CD4-positive, alpha-beta T cell (primary cell): ENCODE results near the gene CENPS. TPM values are rescaled to one million over a fixed set of nuclear protein-coding genes. Genes with fewer than 3 reads are reported as not detected.

ENCODE experiments used
- ATAC-seq: fragments of 200-7000 bp; cut with Tn5 transposase; one replicate; pipeline ENCODE4 v1.10.0; 2022; ENCODE audit warnings: mild to moderate bottlenecking; ENCODE audit not compliant: poor library complexity
- CTCF ChIA-PET: fragments of 350-600 bp; sonication (Branson Sonifier 250); formaldehyde crosslinking; loops from one replicate; lab custom pipeline; 2021; ENCODE audit warnings: antibody characterized with exemption, inconsistent platforms; lab: Charles Lee
- POLR2A ChIA-PET: fragments of 350-600 bp; sonication (Branson Sonifier 250); formaldehyde crosslinking; loops from one replicate; lab custom pipeline; 2021; ENCODE audit warnings: antibody characterized with exemption, inconsistent platforms; lab: Charles Lee
- DNase-seq, 14 experiments: peaks; one replicate each; pipeline ENCODE4 v3.0.0-alpha.2; 2013 to 2020; ENCODE audit warnings: mixed read lengths in 2 of 14
- H3K27ac ChIP-seq, 2 donors: one replicate each; pipeline versions ENCODE4 v1.5.1 to v1.7.0; 2013; ENCODE audit warnings: low read length in 2 of 2, low read depth in 1 of 2, mild to moderate bottlenecking in 1 of 2
- H3K27me3 ChIP-seq, 2 experiments: 1 replicate in 1 of 2; 2 replicates in 1 of 2; pipeline versions ENCODE4 v1.6.1 to v1.7.0; 2013; ENCODE audit warnings: low read length in 2 of 2, control low read depth in 1 of 2, mild to moderate bottlenecking in 1 of 2, moderate library complexity in 1 of 2; ENCODE audit not compliant: insufficient read depth in 2 of 2, control insufficient read depth in 1 of 2
- H3K36me3 ChIP-seq: one replicate; pipeline ENCODE4 v1.6.1; 2013; ENCODE audit warnings: low read length, control low read depth; ENCODE audit not compliant: insufficient read depth
- H3K4me1 ChIP-seq: one replicate; pipeline ENCODE4 v1.6.1; 2013; ENCODE audit warnings: low read length, control low read depth; ENCODE audit not compliant: insufficient read depth
- H3K4me3 ChIP-seq: one replicate; pipeline ENCODE4 v1.5.1; 2013; ENCODE audit warnings: mild to moderate bottlenecking, low read length, moderate library complexity
- H3K9me3 ChIP-seq, 2 experiments: 1 replicate in 1 of 2; 2 replicates in 1 of 2; pipeline versions ENCODE4 v1.6.1 to v1.7.0; 2013; ENCODE audit warnings: low read length in 2 of 2, mild to moderate bottlenecking in 2 of 2, control low read depth in 1 of 2, moderate library complexity in 1 of 2; ENCODE audit not compliant: control insufficient read depth in 1 of 2, insufficient read depth in 1 of 2
- H3K27ac Mint-ChIP-seq: one replicate; pipeline ENCODE4 v1.8.0; 2020; ENCODE audit warnings: mixed read lengths
- H3K27me3 Mint-ChIP-seq: one replicate; pipeline ENCODE4 v1.8.0; 2021; ENCODE audit warnings: mixed read lengths
- H3K36me3 Mint-ChIP-seq: one replicate; pipeline ENCODE4 v1.8.0; 2021; ENCODE audit warnings: low read depth, mixed read lengths
- H3K4me1 Mint-ChIP-seq: one replicate; pipeline ENCODE4 v1.8.0; 2021; ENCODE audit warnings: low read depth, mixed read lengths
- H3K4me3 Mint-ChIP-seq: one replicate; pipeline ENCODE4 v1.8.0; 2020; ENCODE audit warnings: mild to moderate bottlenecking, mixed read lengths
- H3K9me3 Mint-ChIP-seq: one replicate; pipeline ENCODE4 v1.8.0; 2020; ENCODE audit warnings: mixed read lengths
- intact Hi-C, 2 experiments: fragments of 100-400 bp; cut with DNase I in 1 of 2; cut with micrococcal nuclease in 1 of 2; formaldehyde crosslinking; loops; one replicate each; pipeline versions ENCODE4 v1.15.1 to v1.9.0; 2023 to 2025; cut with DNase I, micrococcal nuclease
- total RNA-seq, 174 experiments: library from RNA in 2 of 174; stranded (reverse) in 2 of 174; gene quantifications; one replicate each; pipeline ENCODE4 v1.2.3 and lab custom pipeline; 2021 to 2026
- TF ChIP-seq, protein P1 (sequence below): fragments of 200-600 bp; IDR thresholded peaks from one replicate; pipeline ENCODE4 v1.8.0; 2022; ENCODE audit warnings: antibody characterized with exemption, mild to moderate bottlenecking

Gene CENPS
- total RNA-seq, 2 experiments from 2014 or later = 3.7 to 4.0 TPM

DNA sequence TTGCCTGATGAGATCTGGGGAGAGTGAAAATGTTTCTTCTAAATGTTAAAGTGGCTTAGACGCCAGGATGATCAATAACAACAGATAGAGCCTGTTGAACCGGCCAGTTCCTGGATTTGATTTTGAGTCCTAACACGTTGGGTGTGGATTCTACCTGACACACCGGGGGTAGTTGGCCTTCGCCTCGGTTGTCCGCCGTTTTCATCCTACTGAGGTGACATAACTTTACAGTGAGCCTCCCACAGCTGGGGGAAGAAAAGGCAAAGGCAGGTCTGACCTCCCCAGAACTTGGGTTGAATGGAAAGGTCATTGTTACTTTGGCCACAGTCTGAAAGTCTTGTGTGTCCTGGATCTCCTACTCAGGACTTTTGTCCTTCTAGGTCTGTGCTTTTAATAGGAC, 30.2 kb upstream of the CENPS start:
- peak overlapping the region; percentile 24 for H3K27ac Mint-ChIP-seq
- Histone ChIP-seq H3K9me3 (no peaks in the 10 kb centered on the region), H3K27ac (no peak overlapping the region), H3K4me3 (peak overlapping the region; percentile 96), H3K36me3 (peaks cover 21% of the 10 kb centered on the region), H3K27me3 (no peaks in the 10 kb centered on the region), H3K4me1 (peaks cover 21% of the 10 kb centered on the region)
- POLR2A ChIA-PET = interaction anchor here (0.6 to 1.4 kb wide), 2 partner anchors 9 to 306 kb away, joined by 3 to 5 read pairs; no protein-coding TSS in a partner anchor
- H3K36me3 Mint-ChIP-seq = peaks cover 43% of the 10 kb centered on the region
- intact Hi-C loops = no loop called here
- H3K4me1 Mint-ChIP-seq = peaks cover 20% of the 10 kb centered on the region
- no peaks in the 10 kb centered on the region for H3K27me3 Mint-ChIP-seq
- H3K9me3 Mint-ChIP-seq = no peaks in the 10 kb centered on the region
- peak overlapping the region; percentile 93 for H3K4me3 Mint-ChIP-seq
- no peak for ATAC-seq
- TF ChIP-seq, protein P1, sequence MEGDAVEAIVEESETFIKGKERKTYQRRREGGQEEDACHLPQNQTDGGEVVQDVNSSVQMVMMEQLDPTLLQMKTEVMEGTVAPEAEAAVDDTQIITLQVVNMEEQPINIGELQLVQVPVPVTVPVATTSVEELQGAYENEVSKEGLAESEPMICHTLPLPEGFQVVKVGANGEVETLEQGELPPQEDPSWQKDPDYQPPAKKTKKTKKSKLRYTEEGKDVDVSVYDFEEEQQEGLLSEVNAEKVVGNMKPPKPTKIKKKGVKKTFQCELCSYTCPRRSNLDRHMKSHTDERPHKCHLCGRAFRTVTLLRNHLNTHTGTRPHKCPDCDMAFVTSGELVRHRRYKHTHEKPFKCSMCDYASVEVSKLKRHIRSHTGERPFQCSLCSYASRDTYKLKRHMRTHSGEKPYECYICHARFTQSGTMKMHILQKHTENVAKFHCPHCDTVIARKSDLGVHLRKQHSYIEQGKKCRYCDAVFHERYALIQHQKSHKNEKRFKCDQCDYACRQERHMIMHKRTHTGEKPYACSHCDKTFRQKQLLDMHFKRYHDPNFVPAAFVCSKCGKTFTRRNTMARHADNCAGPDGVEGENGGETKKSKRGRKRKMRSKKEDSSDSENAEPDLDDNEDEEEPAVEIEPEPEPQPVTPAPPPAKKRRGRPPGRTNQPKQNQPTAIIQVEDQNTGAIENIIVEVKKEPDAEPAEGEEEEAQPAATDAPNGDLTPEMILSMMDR = no peak
- DNase-seq = no peak
- CTCF ChIA-PET = interaction anchor here (1.3 to 3.6 kb wide), 3 partner anchors 30 to 190 kb away, joined by 3 to 19 read pairs (median 11); partner anchors contain the start of genes CENPS and KIF1B

DNA sequence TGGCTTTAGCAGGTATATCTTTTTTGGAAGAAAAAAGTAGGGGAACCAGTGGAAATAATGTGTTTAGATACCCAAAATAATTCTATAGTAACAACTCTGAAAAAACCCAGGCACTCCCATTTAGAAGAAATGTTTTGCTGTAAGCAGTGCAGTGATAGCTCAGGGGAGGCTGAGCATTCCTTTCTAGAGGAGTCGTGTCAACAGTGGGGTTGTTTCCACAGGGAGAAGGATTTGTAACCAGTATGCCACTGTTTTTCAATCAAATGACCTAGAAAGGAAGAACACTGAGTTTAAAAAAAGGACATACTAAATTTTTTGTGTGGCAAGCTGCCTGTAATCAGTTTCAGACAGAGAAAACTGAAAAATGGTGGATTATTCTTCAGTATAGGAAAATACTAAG, 29.0 kb upstream of the CENPS start:
- no peaks in the 10 kb centered on the region for H3K27me3 ChIP-seq
- intact Hi-C loops = no loop called here
- H3K27ac Mint-ChIP-seq = no peak overlapping the region
- ATAC-seq (no peak), DNase-seq (no peak)
- H3K4me1 ChIP-seq = peaks cover 21% of the 10 kb centered on the region
- H3K4me1 Mint-ChIP-seq = peaks cover 20% of the 10 kb centered on the region
- peaks cover 46% of the 10 kb centered on the region for H3K36me3 Mint-ChIP-seq
- H3K9me3 ChIP-seq = no peaks in the 10 kb centered on the region
- TF ChIP-seq, protein P1 = no peak
- H3K36me3 ChIP-seq = peaks cover 29% of the 10 kb centered on the region
- H3K4me3 ChIP-seq = no peak overlapping the region
- H3K27ac ChIP-seq = no peak overlapping the region
- POLR2A ChIA-PET = no interaction called here
- CTCF ChIA-PET = interaction anchor here (2.9 to 3.6 kb wide), 2 partner anchors 29 to 191 kb away, joined by 11 to 19 read pairs; partner anchors contain the start of genes CENPS and KIF1B
- peak overlapping the region; percentile 93 for H3K4me3 Mint-ChIP-seq
- H3K9me3 Mint-ChIP-seq = no peaks in the 10 kb centered on the region
- no peaks in the 10 kb centered on the region for H3K27me3 Mint-ChIP-seq

DNA sequence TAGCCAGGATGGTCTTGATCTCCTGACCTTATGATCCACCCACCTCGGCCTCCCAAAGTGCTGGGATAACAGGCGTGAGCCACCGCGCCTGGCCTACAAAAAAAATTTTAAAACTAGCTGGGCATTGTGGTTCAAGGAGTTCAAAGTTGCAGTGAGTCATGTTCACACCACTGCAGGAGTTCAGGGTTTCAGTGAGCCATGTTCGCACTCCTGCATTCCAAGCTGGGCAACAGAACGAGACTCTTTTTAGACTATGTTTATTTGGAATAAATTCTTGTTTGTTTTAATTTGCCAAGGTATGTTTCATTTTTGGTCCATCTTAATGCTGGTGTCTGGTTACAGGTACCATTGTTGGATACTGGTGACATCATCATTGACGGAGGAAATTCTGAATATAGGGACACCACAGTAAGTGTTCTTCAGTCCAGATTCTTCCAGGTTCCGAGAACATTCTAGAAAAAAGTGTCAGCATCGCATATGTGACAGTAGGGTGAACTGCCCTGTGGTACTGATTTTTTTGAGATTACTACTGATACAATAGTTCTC, 27.4 kb upstream of the CENPS start:
- intact Hi-C loops = no loop called here
- ATAC-seq (no peak), DNase-seq (no peak)
- Histone ChIP-seq H3K9me3 (no peaks in the 10 kb centered on the region), H3K4me3 (no peak overlapping the region), H3K27ac (no peak overlapping the region), H3K27me3 (no peaks in the 10 kb centered on the region), H3K36me3 (peaks cover 40% of the 10 kb centered on the region), H3K4me1 (peaks cover 21% of the 10 kb centered on the region)
- Mint-ChIP-seq H3K27me3 (no peaks in the 10 kb centered on the region), H3K36me3 (peaks cover 58% of the 10 kb centered on the region), H3K9me3 (no peaks in the 10 kb centered on the region), H3K4me3 (no peak overlapping the region), H3K4me1 (peaks cover 20% of the 10 kb centered on the region), H3K27ac (no peak overlapping the region)
- TF ChIP-seq, protein P1 = no peak
- ChIA-PET CTCF (no interaction called here), POLR2A (interaction anchor here (0.7 kb wide), 1 partner anchor 72 kb away, joined by 3 read pairs; the partner anchor contains the start of gene PEX14)
